ENCODE data around the gene SOX12.

Gene SOX12

DNA sequence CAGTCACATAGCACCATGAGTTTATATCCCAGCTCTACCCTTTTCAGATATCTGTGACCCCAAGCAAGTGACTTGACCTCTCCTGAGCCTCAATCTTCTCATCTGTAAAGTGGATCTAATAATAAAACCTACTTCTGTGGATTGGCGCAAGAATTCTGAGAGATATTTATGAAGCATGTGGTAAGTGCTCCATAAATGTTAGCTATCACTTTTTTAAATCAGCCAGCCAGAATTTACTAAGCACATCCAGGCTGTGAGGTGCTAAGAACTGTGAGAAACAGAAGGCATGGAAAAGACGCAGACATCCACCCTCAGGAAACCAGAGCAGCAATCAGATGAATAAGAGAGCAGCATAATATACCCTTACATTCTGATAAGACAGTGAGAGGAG is 35.7 kb upstream of the SOX12 start:
- no peaks in the 10 kb centered on the region for H4K20me1 ChIP-seq (ENCODE audit: insufficient read depth, low read length)
- H3K4me2 ChIP-seq (ENCODE audit: low read depth, low read length): peak overlapping the region; percentile 79
- H3K9ac ChIP-seq (ENCODE audit: low read length): peak overlapping the region; percentile 88
- peak overlapping the region; percentile 100 for H2AFZ ChIP-seq (ENCODE audit: low read length)
- no peaks in the 10 kb centered on the region for H3K9me2 ChIP-seq (replicated peaks; ENCODE audit: insufficient read depth, low read length)
- no peaks in the 10 kb centered on the region for H3K9me3 ChIP-seq (replicated peaks; ENCODE audit: insufficient read depth, low read length)
- 0 out of 2 replicates have a peak, but pooled peaks cover 3% of the 10 kb centered on the region for H3K79me2 ChIP-seq (ENCODE audit: low read length)
- no peak for DNase-seq
- H3K36me3 ChIP-seq (replicated peaks; ENCODE audit: insufficient read depth, low read length): no peaks in the 10 kb centered on the region
- H3F3A ChIP-seq (ENCODE audit: insufficient read depth, low read length): no peaks in the 10 kb centered on the region
- TF ChIP-seq, protein P1, sequence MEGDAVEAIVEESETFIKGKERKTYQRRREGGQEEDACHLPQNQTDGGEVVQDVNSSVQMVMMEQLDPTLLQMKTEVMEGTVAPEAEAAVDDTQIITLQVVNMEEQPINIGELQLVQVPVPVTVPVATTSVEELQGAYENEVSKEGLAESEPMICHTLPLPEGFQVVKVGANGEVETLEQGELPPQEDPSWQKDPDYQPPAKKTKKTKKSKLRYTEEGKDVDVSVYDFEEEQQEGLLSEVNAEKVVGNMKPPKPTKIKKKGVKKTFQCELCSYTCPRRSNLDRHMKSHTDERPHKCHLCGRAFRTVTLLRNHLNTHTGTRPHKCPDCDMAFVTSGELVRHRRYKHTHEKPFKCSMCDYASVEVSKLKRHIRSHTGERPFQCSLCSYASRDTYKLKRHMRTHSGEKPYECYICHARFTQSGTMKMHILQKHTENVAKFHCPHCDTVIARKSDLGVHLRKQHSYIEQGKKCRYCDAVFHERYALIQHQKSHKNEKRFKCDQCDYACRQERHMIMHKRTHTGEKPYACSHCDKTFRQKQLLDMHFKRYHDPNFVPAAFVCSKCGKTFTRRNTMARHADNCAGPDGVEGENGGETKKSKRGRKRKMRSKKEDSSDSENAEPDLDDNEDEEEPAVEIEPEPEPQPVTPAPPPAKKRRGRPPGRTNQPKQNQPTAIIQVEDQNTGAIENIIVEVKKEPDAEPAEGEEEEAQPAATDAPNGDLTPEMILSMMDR (IDR thresholded peaks at IDR 0.05; ENCODE audit: low read length): no peak
- TF ChIP-seq EZH2 (optimal IDR thresholded peaks at IDR 0.05; ENCODE audit: low read depth, low read length) (no peak), EZH2phosphoT487 (IDR thresholded peaks at IDR 0.05; ENCODE audit: low read length) (no peak)
- no peak overlapping the region; the same call in 1 of the 2 replicates for H3K27ac ChIP-seq (ENCODE audit: low read length)
- no peaks in the 10 kb centered on the region for H3K27me3 ChIP-seq (replicated peaks; ENCODE audit: insufficient read depth, low read length)
- peak overlapping the region; percentile 96 for H3K4me3 ChIP-seq (ENCODE audit: low read length)
- peaks cover 11% of the 10 kb centered on the region for H3K4me1 ChIP-seq (ENCODE audit: low read length)

DNA sequence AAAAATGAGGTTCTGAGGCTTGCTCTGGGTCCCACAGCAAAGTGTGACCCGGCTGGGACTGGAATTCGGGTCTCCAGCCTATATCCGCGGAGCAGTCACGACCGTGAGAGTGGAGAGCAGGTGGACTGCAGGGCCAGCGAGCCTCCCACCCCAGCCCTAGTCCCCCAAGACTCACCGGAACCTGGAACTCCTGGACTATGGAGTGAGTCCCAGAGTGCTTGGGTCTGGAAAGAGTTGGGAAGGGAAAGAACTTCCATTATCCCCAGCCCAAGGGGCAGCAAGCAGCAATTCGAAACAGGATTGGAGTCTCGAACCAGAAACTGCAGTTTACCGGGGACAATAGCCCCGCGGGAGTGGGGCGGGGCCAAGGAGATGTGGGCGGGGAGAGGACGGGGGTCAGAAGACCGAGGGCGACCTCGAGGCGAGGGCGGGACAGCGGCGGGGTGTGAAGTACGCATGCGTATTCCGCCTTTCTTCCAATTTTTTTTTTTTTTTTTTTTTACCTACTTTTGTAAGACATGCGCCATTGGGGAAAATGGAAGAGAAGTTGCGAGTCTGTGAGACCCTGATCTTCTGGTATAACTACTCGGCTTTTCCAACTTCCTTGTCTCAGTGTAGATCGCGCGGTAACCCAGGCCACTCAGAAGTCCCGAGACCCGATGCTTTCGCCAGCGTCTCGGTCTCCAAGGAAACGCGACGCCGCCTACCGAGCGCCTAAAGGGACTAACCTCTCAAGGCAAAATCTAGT is 35.1 kb upstream of the SOX12 start, which contains the start of gene C20orf96:
Gene C20orf96 (minus strand): TSS at position 667 of the 748 bp plus-strand sequence. CDS start 140 bp downstream, at position 527.
- DNase-seq: peak; percentile 96
- peaks cover 11% of the 10 kb centered on the region for H3K4me1 ChIP-seq (ENCODE audit: low read length)
- no peaks in the 10 kb centered on the region for H3K9me2 ChIP-seq (replicated peaks; ENCODE audit: insufficient read depth, low read length)
- peak within 1 kb of the TSS; percentile 88 for H3K9ac ChIP-seq (ENCODE audit: low read length)
- H3K4me2 ChIP-seq (ENCODE audit: low read depth, low read length): peak within 1 kb of the TSS; percentile 79
- H3K27ac ChIP-seq (ENCODE audit: low read length): peak within 1 kb of the TSS; percentile 35; the same call in 1 of the 2 replicates
- TF ChIP-seq EZH2 (optimal IDR thresholded peaks at IDR 0.05; ENCODE audit: low read depth, low read length) (no peak), EZH2phosphoT487 (IDR thresholded peaks at IDR 0.05; ENCODE audit: low read length) (no peak)
- TF ChIP-seq, protein P1 (IDR thresholded peaks at IDR 0.05; ENCODE audit: low read length): no peak; the same call in 1 of the 2 replicates
- no peaks in the 10 kb centered on the region for H3F3A ChIP-seq (ENCODE audit: insufficient read depth, low read length)
- no peaks in the 10 kb centered on the region for H3K36me3 ChIP-seq (replicated peaks; ENCODE audit: insufficient read depth, low read length)
- H3K79me2 ChIP-seq (ENCODE audit: low read length): 0 out of 2 replicates have a peak, but pooled peaks cover 3% of the 10 kb centered on the region
- H3K27me3 ChIP-seq (replicated peaks; ENCODE audit: insufficient read depth, low read length): no peaks in the 10 kb centered on the region
- peak within 1 kb of the TSS; percentile 100 for H2AFZ ChIP-seq (ENCODE audit: low read length)
- no peaks in the 10 kb centered on the region for H3K9me3 ChIP-seq (replicated peaks; ENCODE audit: insufficient read depth, low read length)
- no peaks in the 10 kb centered on the region for H4K20me1 ChIP-seq (ENCODE audit: insufficient read depth, low read length)
- peak within 1 kb of the TSS; percentile 96 for H3K4me3 ChIP-seq (ENCODE audit: low read length)

DNA sequence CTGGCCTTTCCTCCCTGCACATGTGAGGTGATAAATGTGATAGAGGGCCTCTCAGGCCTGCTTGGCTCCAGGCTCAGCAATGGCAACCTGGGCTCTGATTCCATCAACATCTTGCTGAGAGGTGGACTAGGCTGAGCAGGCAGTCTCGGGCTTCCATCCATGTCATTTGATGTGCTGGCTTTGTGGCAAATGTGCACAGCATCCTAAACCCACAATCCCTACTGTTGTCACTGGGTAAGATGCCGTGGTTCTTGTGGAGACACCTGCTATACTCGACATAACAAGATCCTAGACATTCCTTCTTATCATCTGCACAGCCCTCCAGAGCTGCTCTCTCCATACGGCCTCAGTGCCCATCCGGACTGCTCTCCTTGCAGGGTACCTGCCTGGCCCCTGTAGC is 30.8 kb upstream of the SOX12 start:
- H3K79me2 ChIP-seq (ENCODE audit: low read length): peaks cover 27% of the 10 kb centered on the region
- no peaks in the 10 kb centered on the region for H3K36me3 ChIP-seq (replicated peaks; ENCODE audit: insufficient read depth, low read length)
- H3K9me2 ChIP-seq (replicated peaks; ENCODE audit: insufficient read depth, low read length): no peaks in the 10 kb centered on the region
- no peak overlapping the region for H3K27ac ChIP-seq (ENCODE audit: low read length)
- no peak for DNase-seq
- no peak overlapping the region for H3K4me3 ChIP-seq (ENCODE audit: low read length)
- H3K9ac ChIP-seq (ENCODE audit: low read length): no peak overlapping the region
- TF ChIP-seq EZH2 (optimal IDR thresholded peaks at IDR 0.05; ENCODE audit: low read depth, low read length): no peak
- no peak for TF ChIP-seq EZH2phosphoT487 (IDR thresholded peaks at IDR 0.05; ENCODE audit: low read length)
- TF ChIP-seq, protein P1 (IDR thresholded peaks at IDR 0.05; ENCODE audit: low read length): no peak
- H2AFZ ChIP-seq (ENCODE audit: low read length): no peak overlapping the region
- peaks cover 21% of the 10 kb centered on the region for H3K4me1 ChIP-seq (ENCODE audit: low read length)
- H3K4me2 ChIP-seq (ENCODE audit: low read depth, low read length): no peak overlapping the region
- H3F3A ChIP-seq (ENCODE audit: insufficient read depth, low read length): peaks cover 13% of the 10 kb centered on the region; the same call in 1 of the 2 replicates
- H3K9me3 ChIP-seq (replicated peaks; ENCODE audit: insufficient read depth, low read length): no peaks in the 10 kb centered on the region
- H3K27me3 ChIP-seq (replicated peaks; ENCODE audit: insufficient read depth, low read length): no peaks in the 10 kb centered on the region
- peaks cover under 1% of the 10 kb centered on the region for H4K20me1 ChIP-seq (ENCODE audit: insufficient read depth, low read length)

Measured in MM.1S (cell line).